HL-60 (cell line): ENCODE results near the gene TMEM190.

Experiments
- GABPA ChIP-seq: IDR thresholded peaks from 2 replicates; pipeline ENCODE4 v1.6.1; 2012; ENCODE audit warnings: low read depth
- POLR2AphosphoS5 ChIP-seq: IDR thresholded peaks from 2 replicates; pipeline ENCODE4 v1.6.1; 2012; ENCODE audit warnings: low read depth
- SPI1 ChIP-seq: IDR thresholded peaks from 2 replicates; pipeline ENCODE4 v1.6.1; 2012; ENCODE audit warnings: low read depth, mild to moderate bottlenecking, borderline replicate concordance
- TF ChIP-seq, protein P1 (sequence below): IDR thresholded peaks from one replicate; pipeline ENCODE4 v1.5.1; 2011; ENCODE audit warnings: low read length, control low read depth, inconsistent platforms; ENCODE audit not compliant: insufficient read depth
- TF ChIP-seq, protein P2 (sequence below): IDR thresholded peaks from 2 replicates; pipeline ENCODE4 v1.6.1; 2012; ENCODE audit warnings: low read depth; ENCODE audit not compliant: insufficient replicate concordance

DNA sequence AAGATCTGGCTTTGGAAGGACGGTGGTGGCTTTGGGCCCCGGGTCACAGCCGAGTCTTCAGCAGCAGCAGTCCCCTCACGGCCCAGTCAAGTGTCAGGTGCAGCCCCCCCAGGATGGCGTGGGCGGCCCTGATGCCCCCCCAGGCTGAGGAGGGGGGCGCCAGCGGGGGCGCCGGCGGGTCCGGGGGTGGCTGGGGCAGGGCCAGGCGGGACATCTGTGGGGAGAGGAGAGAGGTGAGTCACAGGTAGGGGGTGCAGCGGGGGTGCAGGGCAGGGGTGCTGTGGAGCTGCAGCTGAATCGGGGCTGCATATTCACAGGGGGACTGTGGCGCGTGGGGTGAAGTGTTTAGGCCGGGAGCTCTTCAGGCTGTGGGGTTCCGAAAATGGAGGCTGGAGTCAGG, 10.7 kb upstream of the TMEM190 start:
- TF ChIP-seq, protein P1, sequence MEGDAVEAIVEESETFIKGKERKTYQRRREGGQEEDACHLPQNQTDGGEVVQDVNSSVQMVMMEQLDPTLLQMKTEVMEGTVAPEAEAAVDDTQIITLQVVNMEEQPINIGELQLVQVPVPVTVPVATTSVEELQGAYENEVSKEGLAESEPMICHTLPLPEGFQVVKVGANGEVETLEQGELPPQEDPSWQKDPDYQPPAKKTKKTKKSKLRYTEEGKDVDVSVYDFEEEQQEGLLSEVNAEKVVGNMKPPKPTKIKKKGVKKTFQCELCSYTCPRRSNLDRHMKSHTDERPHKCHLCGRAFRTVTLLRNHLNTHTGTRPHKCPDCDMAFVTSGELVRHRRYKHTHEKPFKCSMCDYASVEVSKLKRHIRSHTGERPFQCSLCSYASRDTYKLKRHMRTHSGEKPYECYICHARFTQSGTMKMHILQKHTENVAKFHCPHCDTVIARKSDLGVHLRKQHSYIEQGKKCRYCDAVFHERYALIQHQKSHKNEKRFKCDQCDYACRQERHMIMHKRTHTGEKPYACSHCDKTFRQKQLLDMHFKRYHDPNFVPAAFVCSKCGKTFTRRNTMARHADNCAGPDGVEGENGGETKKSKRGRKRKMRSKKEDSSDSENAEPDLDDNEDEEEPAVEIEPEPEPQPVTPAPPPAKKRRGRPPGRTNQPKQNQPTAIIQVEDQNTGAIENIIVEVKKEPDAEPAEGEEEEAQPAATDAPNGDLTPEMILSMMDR = no peak
- TF ChIP-seq POLR2AphosphoS5 (no peak), GABPA (no peak), SPI1 (no peak)
- TF ChIP-seq, protein P2, sequence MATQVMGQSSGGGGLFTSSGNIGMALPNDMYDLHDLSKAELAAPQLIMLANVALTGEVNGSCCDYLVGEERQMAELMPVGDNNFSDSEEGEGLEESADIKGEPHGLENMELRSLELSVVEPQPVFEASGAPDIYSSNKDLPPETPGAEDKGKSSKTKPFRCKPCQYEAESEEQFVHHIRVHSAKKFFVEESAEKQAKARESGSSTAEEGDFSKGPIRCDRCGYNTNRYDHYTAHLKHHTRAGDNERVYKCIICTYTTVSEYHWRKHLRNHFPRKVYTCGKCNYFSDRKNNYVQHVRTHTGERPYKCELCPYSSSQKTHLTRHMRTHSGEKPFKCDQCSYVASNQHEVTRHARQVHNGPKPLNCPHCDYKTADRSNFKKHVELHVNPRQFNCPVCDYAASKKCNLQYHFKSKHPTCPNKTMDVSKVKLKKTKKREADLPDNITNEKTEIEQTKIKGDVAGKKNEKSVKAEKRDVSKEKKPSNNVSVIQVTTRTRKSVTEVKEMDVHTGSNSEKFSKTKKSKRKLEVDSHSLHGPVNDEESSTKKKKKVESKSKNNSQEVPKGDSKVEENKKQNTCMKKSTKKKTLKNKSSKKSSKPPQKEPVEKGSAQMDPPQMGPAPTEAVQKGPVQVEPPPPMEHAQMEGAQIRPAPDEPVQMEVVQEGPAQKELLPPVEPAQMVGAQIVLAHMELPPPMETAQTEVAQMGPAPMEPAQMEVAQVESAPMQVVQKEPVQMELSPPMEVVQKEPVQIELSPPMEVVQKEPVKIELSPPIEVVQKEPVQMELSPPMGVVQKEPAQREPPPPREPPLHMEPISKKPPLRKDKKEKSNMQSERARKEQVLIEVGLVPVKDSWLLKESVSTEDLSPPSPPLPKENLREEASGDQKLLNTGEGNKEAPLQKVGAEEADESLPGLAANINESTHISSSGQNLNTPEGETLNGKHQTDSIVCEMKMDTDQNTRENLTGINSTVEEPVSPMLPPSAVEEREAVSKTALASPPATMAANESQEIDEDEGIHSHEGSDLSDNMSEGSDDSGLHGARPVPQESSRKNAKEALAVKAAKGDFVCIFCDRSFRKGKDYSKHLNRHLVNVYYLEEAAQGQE = no peak
